Erythroblast (primary cell): Measurements from ENCODE around the gene ESYT2.

ENCODE experiments used
- DNase-seq, 2 experiments: peaks; one replicate each; lab custom pipeline; 2025; lab: John Stamatoyannopoulos, UW
- GATA1 ChIP-seq: IDR thresholded peaks from 2 replicates; pipeline ENCODE4 v1.6.1; 2011; ENCODE audit warnings: low read depth, mild to moderate bottlenecking, control low read depth, low read length, moderate library complexity
- POLR2A ChIP-seq: IDR thresholded peaks from 2 replicates; pipeline ENCODE4 v1.6.1; 2011; ENCODE audit warnings: mild to moderate bottlenecking, low read length

Gene ESYT2

GRCh38 chr7:158761945-158762344 lies 67.4 kb downstream of the ESYT2 start:
- TF ChIP-seq GATA1 (no peak), POLR2A (no peak)
- no peak for DNase-seq

GRCh38 chr7:158760936-158761335 lies 68.4 kb downstream of the ESYT2 start:
- DNase-seq: no peak
- TF ChIP-seq GATA1 (no peak), POLR2A (no peak)

GRCh38 chr7:158760445-158760764 lies 68.9 kb downstream of the ESYT2 start:
- no peak for DNase-seq
- no peak for TF ChIP-seq POLR2A
- TF ChIP-seq GATA1: no peak

GRCh38 chr7:158759749-158760444 lies 69.4 kb downstream of the ESYT2 start:
- DNase-seq: no peak
- TF ChIP-seq GATA1: no peak

- DNase-seq: no peak
- no peak for TF ChIP-seq POLR2A
- no peak for TF ChIP-seq GATA1
These were observed 70.1 kb downstream of the ESYT2 start for GRCh38 chr7:158759245-158759614.

GRCh38 chr7:158758586-158759244 lies 70.6 kb downstream of the ESYT2 start:
- no peak for DNase-seq
- TF ChIP-seq GATA1: no peak
- TF ChIP-seq POLR2A: no peak

GRCh38 chr7:158757404-158757989 lies 71.8 kb downstream of the ESYT2 start:
- DNase-seq: no peak
- TF ChIP-seq POLR2A (no peak), GATA1 (no peak)

- TF ChIP-seq POLR2A (no peak), GATA1 (no peak)
- no peak for DNase-seq
These were observed 74.4 kb downstream of the ESYT2 start for GRCh38 chr7:158754746-158755444.

GRCh38 chr7:158753900-158754299 lies 75.4 kb downstream of the ESYT2 start:
- TF ChIP-seq GATA1 (no peak), POLR2A (no peak)
- no peak for DNase-seq

- DNase-seq: peak; percentile 25 to 55
- TF ChIP-seq POLR2A: no peak
- TF ChIP-seq GATA1: no peak
These were observed 77.6 kb downstream of the ESYT2 start for GRCh38 chr7:158751751-158752150.

- DNase-seq: no peak
- TF ChIP-seq POLR2A: no peak
- no peak for TF ChIP-seq GATA1
These were observed 78.1 kb downstream of the ESYT2 start for GRCh38 chr7:158751199-158751598.

GRCh38 chr7:158750702-158751101 lies 78.6 kb downstream of the ESYT2 start:
- no peak for DNase-seq
- TF ChIP-seq POLR2A (no peak), GATA1 (no peak)

- DNase-seq: no peak
- TF ChIP-seq GATA1: no peak
These were observed 79.9 kb downstream of the ESYT2 start for GRCh38 chr7:158749396-158749795.

GRCh38 chr7:158748335-158748734 lies 81.0 kb downstream of the ESYT2 start:
- TF ChIP-seq GATA1 (no peak), POLR2A (no peak)
- DNase-seq: no peak

- no peak for DNase-seq
- TF ChIP-seq GATA1 (no peak), POLR2A (no peak)
These were observed 81.9 kb downstream of the ESYT2 start for GRCh38 chr7:158747408-158747807.
